ENCODE data around the gene TSPEAR. TPM values are rescaled to one million over a fixed set of nuclear protein-coding genes. Genes with fewer than 3 reads are reported as not detected.

Gene TSPEAR
- total RNA-seq, 1 experiment from 2014 or later: not detected

- no peak for TF ChIP-seq CTCF (IDR thresholded peaks at IDR 0.05; ENCODE audit: unreplicated experiment)
- Mint-ChIP-seq H3K4me1 (ENCODE audit: insufficient read depth, unreplicated experiment) (no peaks in the 10 kb centered on the region), H3K9me3 (ENCODE audit: unreplicated experiment) (peaks cover 20% of the 10 kb centered on the region), H3K36me3 (ENCODE audit: insufficient read depth, unreplicated experiment) (no peaks in the 10 kb centered on the region), H3K27ac (ENCODE audit: low read depth, unreplicated experiment) (no peak within 1 kb of the TSS), H3K4me3 (ENCODE audit: unreplicated experiment) (no peak within 1 kb of the TSS), H3K27me3 (ENCODE audit: insufficient read depth, unreplicated experiment) (peaks cover 41% of the 10 kb centered on the region)
- BruUV-seq (replicated peaks): no TSS peak
- no peak for DNase-seq (ENCODE audit: unreplicated experiment)
- POLR2A ChIA-PET: no interaction called here
- CTCF ChIA-PET: no interaction called here
- intact Hi-C loops (cut with micrococcal nuclease): no loop called here
These were observed 256.4 kb downstream of the TSPEAR start, which contains the start of gene LRRC3 for GRCh38 chr21:44454747-44455523. LRRC3 (plus strand) TSS chr21:44455510; CDS start chr21:44456645, 1,135 bp downstream.

DNA sequence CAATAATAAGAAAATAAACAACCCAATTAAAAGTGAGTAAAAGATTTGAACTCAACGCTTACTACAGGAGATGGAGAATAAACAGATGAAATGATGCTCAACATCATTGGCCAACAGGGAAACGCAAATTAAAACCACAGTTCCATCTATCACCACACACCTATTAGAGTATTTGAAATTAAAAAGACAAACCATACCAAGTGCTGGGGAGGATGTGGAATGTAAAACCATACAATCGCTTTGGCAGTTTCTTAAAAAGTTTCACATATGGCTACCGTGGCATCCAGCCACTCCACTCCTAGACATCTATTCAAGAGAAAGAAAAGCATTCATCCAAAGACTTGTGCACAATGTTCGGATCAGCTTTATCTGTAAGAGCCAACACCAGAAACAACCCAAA lies 257.3 kb downstream of the TSPEAR start:
- POLR2A ChIA-PET: no interaction called here
- no peak for TF ChIP-seq CTCF (IDR thresholded peaks at IDR 0.05; ENCODE audit: unreplicated experiment)
- Mint-ChIP-seq H3K4me1 (ENCODE audit: insufficient read depth, unreplicated experiment) (no peaks in the 10 kb centered on the region), H3K9me3 (ENCODE audit: unreplicated experiment) (peaks cover 20% of the 10 kb centered on the region), H3K36me3 (ENCODE audit: insufficient read depth, unreplicated experiment) (no peaks in the 10 kb centered on the region), H3K27me3 (ENCODE audit: insufficient read depth, unreplicated experiment) (peaks cover 49% of the 10 kb centered on the region), H3K4me3 (ENCODE audit: unreplicated experiment) (no peak overlapping the region), H3K27ac (ENCODE audit: low read depth, unreplicated experiment) (no peak overlapping the region)
- CTCF ChIA-PET: interaction anchor here (0.7 kb wide), 1 partner anchor 186 kb away, joined by 3 read pairs; no protein-coding TSS in a partner anchor
- intact Hi-C loops (cut with micrococcal nuclease): no loop called here
- BruUV-seq (replicated peaks): no TSS peak
- DNase-seq (ENCODE audit: unreplicated experiment): no peak

GRCh38 chr21:44453120-44453519 lies 258.3 kb downstream of the TSPEAR start:
- H3K4me3 Mint-ChIP-seq (ENCODE audit: unreplicated experiment): no peak overlapping the region
- peaks cover 58% of the 10 kb centered on the region for H3K27me3 Mint-ChIP-seq (ENCODE audit: insufficient read depth, unreplicated experiment)
- ChIA-PET CTCF (no interaction called here), POLR2A (no interaction called here)
- intact Hi-C loops (cut with micrococcal nuclease): no loop called here
- DNase-seq (ENCODE audit: unreplicated experiment): no peak
- TF ChIP-seq CTCF (IDR thresholded peaks at IDR 0.05; ENCODE audit: unreplicated experiment): no peak
- no peaks in the 10 kb centered on the region for H3K36me3 Mint-ChIP-seq (ENCODE audit: insufficient read depth, unreplicated experiment)
- H3K27ac Mint-ChIP-seq (ENCODE audit: low read depth, unreplicated experiment): no peak overlapping the region
- peaks cover 20% of the 10 kb centered on the region for H3K9me3 Mint-ChIP-seq (ENCODE audit: unreplicated experiment)
- no TSS peak for BruUV-seq (replicated peaks)
- H3K4me1 Mint-ChIP-seq (ENCODE audit: insufficient read depth, unreplicated experiment): no peaks in the 10 kb centered on the region

DNA sequence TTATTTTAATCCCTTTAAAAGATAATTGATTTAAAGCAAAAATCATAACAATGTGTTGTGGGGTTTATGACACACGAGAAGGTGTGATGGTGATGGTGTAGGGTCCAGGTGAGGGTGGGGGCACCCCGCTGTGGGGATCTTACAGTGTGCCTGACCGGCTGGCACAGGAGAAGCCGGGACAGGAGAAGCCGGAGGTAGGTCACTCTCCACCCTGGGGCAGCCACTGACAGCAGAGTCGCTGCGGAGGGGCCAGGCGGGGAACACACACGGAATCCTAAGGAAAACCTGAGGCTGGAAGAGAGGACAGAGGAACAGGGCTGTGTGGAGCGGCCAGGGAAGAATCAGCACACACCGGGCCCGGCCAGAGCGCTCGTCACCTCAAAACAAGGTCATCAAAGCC lies 260.4 kb downstream of the TSPEAR start:
- H3K9me3 Mint-ChIP-seq (ENCODE audit: unreplicated experiment): peaks cover 20% of the 10 kb centered on the region
- no peak overlapping the region for H3K4me3 Mint-ChIP-seq (ENCODE audit: unreplicated experiment)
- no peaks in the 10 kb centered on the region for H3K36me3 Mint-ChIP-seq (ENCODE audit: insufficient read depth, unreplicated experiment)
- intact Hi-C loops (cut with micrococcal nuclease): no loop called here
- no peak for TF ChIP-seq CTCF (IDR thresholded peaks at IDR 0.05; ENCODE audit: unreplicated experiment)
- POLR2A ChIA-PET: no interaction called here
- H3K27me3 Mint-ChIP-seq (ENCODE audit: insufficient read depth, unreplicated experiment): peaks cover 73% of the 10 kb centered on the region
- no peaks in the 10 kb centered on the region for H3K4me1 Mint-ChIP-seq (ENCODE audit: insufficient read depth, unreplicated experiment)
- BruUV-seq (replicated peaks): no TSS peak
- H3K27ac Mint-ChIP-seq (ENCODE audit: low read depth, unreplicated experiment): no peak overlapping the region
- DNase-seq (ENCODE audit: unreplicated experiment): no peak
- CTCF ChIA-PET: interaction anchor here (0.7 kb wide), 1 partner anchor 326 kb away, joined by 4 read pairs; no protein-coding TSS in a partner anchor
